ENCODE results near the gene MYO10.

DNA sequence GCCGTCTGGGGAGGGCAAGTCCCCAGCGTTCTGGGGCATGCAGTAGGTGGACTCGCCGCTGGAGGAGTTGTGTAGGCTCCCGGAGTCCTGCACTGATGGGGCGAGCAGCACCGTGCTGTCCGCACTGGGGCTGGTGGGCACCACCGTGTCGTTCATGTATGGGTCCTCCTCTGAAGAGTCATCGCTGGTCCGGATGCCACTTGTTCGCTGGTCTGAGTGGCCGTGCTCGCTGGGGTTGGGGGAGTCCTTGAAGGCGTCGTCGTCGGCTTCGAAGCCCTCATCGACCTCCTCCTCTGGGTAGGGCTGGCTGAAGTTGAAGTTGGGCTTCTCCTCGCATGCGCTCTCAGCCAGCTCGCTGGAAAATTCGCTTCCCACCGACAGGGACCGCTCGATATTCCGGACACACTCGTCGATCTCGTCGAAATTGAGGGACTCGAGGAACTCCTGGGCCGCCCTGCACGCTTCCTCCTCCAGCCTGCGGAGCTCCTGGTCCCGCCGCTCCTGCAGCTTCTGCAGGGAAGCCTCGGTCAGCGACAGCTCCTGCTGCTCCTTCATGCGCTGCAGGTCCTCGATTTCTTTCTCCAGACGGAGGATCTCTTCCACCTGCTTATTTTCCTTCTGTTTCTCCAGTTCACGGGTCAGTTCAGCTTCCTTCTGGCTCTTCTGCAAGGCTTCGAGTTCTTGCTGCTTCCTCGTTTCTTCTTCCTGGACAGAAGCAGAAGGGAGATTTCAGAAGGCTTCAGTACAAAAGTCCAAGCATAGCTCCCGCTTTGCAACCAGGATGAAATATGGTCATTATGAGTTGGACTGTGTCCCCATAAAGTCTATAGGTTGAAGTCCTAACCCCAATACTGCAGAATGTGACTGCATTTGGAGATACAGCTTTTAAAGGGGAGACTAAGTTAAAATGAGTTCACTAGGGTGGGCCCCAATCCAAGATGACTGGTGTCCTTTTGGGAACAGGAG, 234.7 kb downstream of the MYO10 start:
- TF ChIP-seq, protein P1, sequence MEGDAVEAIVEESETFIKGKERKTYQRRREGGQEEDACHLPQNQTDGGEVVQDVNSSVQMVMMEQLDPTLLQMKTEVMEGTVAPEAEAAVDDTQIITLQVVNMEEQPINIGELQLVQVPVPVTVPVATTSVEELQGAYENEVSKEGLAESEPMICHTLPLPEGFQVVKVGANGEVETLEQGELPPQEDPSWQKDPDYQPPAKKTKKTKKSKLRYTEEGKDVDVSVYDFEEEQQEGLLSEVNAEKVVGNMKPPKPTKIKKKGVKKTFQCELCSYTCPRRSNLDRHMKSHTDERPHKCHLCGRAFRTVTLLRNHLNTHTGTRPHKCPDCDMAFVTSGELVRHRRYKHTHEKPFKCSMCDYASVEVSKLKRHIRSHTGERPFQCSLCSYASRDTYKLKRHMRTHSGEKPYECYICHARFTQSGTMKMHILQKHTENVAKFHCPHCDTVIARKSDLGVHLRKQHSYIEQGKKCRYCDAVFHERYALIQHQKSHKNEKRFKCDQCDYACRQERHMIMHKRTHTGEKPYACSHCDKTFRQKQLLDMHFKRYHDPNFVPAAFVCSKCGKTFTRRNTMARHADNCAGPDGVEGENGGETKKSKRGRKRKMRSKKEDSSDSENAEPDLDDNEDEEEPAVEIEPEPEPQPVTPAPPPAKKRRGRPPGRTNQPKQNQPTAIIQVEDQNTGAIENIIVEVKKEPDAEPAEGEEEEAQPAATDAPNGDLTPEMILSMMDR (IDR thresholded peaks at IDR 0.05 in 4 of 5, conservative IDR thresholded peaks at IDR 0.05 in 1 of 5) = no peak
- TF ChIP-seq POLR2A (IDR thresholded peaks at IDR 0.05) = no peak
